GM19395 (cell line): Measurements from ENCODE around the gene CLEC1A.

Experiments used
- ATAC-seq: cut with Tn5 transposase; IDR thresholded peaks from one replicate; pipeline ENCODE4 v1.9.1; 2021; ENCODE audit warnings: mild to moderate bottlenecking, moderate library complexity; ENCODE audit not compliant: unreplicated experiment

CLEC1A gene

DNA sequence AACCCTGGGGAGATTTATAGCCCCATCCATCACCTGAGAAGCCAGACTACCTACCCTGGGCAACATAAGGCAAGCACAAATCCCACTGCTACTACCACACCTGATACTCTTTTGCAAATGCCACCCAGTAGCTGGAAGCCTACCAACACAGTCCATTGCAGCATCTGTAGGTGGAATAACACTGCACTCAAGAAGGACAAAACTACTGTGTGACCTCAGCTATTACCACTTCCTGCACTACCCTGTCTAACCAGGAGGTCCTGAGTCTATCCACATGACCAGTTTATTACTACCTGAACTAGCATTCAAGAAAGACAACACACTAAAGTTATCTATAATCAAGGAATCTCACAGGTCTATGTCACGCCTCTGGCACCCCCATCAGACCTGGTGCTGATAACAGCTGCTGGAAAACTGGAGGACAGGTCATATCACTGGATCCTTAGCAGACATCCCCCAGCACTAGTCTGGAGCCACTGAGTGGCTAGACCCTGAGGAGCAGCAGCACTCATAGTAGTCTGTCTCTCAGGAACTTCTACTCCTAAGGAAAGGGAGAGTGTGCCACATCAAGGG, 2.9 kb upstream of the CLEC1A start:
- no peak for ATAC-seq

GRCh38 chr12:10101042-10101579, 2.3 kb upstream of the CLEC1A start:
- no peak for ATAC-seq

- no peak for ATAC-seq
Observed at GRCh38 chr12:10097521-10097920, 1.3 kb downstream of the CLEC1A start.

DNA sequence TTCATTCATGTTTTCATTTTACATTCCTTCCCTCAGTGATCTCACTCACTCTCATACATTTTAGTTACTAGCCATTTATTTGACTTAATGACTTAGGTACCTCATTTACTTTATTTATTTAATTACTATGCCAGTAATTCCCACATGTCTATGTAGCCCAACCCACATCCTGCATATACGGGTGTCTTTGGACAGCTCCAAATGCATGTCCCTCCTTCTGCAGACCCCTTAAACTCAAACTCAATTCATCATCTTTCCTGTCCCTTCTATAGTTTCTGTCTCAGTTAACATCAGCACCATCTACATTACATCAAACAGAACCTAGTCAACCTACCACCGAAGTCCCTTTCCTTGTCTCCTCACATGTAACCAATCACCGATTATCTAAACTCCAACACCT, 2.8 kb downstream of the CLEC1A start:
- ATAC-seq, result no peak

DNA sequence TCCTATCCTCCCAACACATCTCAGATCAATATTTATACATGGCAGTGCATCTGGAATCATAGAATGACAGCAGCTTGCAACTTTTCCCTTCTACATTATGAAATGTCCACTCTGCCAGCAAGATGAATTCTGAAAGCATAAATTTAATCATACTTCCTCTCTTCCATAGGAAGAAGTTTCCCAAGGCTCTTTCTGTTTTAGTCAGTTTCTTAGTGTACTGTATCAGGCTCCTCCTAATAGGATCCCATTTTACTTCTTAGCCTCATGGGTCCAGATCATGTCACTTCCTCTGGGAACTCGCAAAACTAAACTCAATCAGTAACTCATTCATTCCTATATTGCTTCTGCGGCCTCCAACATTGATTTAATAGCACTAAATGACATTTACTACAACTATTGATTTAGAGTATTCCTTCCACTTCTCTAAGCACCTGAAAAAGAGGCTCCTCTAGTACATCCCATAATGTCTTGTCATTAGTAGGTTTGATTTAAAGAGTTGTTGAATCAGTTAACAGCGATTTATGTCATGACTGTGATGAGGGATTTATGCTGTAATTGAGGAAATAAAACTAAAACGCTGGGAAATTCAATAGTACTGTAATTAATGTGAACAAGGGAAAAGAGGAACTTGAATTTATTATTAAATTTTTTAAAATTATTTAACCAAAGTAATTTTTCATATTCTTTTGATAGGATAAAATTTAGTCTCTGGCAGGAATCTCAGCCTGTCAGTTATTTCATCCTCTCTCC, 4.0 kb downstream of the CLEC1A start:
- no peak for ATAC-seq

GRCh38 chr12:10088955-10089900, 9.6 kb downstream of the CLEC1A start:
- no peak for ATAC-seq

GRCh38 chr12:10088031-10088430, 10.8 kb downstream of the CLEC1A start:
- ATAC-seq, result no peak

DNA sequence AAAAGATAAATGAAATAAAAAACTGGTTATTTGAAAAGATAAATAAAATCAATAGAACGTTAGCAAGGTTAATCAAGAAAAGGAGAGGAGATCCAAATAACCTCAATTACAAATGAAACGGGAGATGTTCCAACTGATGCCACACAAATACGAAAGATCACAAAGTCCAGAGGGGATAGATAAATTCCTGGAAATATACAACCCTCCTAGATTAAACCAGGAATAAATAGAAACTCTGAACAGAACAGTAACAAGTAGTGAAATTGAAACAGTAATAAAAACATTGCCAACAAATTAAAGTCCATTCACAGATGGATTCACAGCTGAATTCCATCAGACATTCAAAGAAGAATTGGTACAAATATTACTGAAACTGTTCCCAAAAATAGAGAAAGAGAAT, 12.4 kb downstream of the CLEC1A start:
- no peak for ATAC-seq

DNA sequence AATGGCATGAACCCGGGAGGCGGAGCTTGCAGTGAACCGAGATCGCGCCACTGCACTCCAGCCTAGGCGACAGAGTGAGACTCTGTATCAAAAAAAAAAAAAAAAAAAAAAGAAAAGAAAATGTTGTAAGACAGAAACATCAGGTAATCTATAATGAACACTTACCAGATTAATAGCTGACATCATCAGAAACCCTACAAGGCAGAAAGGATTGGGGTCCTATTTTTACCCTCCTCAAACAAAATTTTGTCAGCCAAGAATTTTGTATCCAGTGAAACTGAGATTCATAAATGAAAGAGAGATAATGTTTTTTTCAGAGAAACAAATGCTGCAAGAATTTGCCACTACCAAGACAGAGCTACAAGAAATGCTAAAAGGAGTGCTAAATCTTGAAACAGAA, 14.1 kb downstream of the CLEC1A start:
- ATAC-seq, result no peak

DNA sequence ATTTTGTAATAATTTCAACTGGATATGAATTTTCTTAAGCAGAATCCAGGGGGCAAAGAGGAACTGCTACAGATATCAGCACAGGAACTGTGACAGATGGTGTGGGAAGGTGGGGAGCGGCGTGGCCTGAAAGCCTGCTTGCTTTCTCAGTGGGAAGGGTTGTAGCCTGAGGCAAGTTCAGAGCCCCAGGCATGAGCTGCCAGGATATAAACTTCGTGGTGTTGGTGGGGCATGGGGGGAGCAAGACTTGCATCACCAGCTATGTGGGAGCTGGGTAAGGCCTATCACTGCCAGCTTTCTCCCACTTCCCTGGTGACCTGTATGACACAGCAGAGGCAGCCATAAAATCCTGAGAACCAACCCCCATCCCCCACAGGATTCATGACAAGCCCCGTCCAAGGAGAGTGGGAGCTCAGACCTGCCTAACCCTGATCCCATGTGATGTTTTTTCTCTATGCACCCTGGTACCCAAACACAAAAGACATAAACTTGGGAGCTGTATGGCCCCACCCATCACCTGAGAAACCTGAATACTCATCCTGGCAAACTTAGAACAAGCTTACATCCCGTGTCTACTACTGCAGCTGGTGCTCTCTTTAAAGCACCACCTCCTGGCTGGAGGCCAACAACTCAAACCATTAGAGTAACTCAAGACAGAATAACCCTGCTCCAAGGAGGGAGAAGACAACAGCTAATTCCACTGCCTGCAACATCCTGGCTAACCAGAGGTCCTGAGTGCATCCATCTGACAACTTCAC, 16.5 kb downstream of the CLEC1A start:
- ATAC-seq, result no peak

- no peak for ATAC-seq
Observed at GRCh38 chr12:10075451-10075850, 23.3 kb downstream of the CLEC1A start.

GRCh38 chr12:10073261-10073660, 25.5 kb downstream of the CLEC1A start:
- ATAC-seq, result no peak

- no peak for ATAC-seq
Observed at GRCh38 chr12:10072131-10072530, 26.7 kb downstream of the CLEC1A start.

DNA sequence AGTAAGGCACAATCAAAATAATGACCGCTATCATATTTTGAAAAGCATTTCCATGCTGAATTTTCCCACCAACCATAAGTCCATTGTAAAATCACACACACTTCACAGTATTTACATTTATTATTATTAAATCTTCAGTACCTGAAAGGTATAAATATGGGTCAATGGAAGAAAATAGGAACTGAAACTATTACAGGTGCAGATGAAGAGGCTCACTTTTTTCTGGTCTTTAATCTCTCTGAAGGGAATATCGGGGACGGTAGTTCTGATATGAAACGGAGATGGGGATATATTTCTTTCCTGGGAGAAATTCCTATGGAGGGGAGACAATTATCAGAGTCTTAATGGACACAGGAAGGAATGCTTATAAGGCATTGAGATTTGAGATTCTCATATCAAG, 28.4 kb downstream of the CLEC1A start:
- ATAC-seq, result no peak

DNA sequence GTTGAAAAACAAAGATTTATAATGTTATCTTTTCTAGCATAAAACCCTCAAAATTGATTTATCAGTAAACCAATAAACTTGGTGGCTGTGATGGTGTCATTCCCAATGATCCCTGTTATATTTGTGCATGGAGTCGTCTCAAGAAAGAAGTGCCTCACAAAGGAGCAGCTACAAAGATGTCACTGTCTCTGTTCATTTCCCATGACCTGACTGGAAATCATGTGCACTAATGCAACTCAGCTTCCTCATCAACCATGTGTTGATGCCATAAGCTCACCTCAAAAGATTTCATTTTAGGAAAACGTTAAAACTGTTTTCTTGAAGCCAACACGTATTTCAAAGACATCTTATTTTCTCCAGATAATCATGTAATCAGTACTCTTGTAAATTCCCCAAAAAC, 28.8 kb downstream of the CLEC1A start:
- no peak for ATAC-seq

DNA sequence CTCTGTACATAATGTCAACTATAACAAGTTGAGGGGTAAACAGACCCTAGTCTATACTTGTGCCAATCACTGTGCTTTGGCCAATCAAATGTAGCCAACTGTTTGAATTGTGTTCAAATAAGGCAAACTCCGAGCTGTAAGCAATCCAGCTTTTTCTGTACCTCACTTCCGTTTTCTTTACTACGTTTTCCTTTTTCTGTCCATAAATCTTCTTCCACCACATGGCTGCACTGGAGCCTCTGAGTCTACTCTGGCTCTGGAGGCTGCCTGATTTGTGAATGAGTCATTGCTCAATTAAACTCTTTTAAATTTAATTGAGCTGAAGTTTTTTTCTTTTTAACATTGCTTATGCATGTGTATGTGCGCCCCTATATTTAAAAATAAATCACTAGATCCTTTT, 29.7 kb downstream of the CLEC1A start:
- no peak for ATAC-seq

GRCh38 chr12:10068644-10069043, 30.1 kb downstream of the CLEC1A start:
- no peak for ATAC-seq

DNA sequence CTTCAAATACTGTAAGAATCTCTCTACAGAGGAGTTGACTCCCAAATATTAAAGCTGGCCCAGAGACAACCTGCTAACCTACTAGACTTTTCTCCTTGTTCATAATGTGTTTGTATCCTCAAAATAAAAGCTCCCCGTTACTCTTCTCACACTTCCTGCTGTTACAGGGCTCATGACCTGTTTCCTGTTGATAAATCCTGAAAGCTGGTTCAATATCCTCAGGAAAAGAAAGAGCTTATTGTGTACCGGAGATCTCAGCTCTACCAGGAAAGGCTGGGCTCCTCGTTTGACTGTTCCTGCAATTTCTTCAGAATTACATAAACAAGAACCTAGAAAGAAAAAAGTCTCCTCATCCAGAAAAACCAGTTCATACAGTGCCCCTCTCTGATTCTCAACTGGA, 30.8 kb downstream of the CLEC1A start:
- no peak for ATAC-seq

DNA sequence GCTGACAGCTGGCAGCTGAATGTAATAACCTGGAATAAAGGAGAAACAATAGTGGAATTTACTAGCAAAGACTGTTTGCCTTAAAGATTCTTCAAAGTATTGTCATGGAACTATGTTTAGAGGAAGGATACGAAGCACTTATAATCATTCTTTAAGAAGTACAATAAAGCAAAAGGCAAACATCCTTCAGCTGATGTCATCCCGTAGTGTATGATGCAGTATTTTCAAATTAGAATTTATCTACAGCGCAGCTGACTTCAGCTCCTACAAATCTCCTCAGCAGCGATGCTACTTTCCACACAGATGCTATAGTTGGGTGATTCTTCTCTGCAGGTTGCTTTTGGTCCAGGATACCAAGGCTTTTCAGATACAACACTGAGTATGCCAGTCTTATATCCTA, 31.5 kb downstream of the CLEC1A start:
- ATAC-seq, result no peak

DNA sequence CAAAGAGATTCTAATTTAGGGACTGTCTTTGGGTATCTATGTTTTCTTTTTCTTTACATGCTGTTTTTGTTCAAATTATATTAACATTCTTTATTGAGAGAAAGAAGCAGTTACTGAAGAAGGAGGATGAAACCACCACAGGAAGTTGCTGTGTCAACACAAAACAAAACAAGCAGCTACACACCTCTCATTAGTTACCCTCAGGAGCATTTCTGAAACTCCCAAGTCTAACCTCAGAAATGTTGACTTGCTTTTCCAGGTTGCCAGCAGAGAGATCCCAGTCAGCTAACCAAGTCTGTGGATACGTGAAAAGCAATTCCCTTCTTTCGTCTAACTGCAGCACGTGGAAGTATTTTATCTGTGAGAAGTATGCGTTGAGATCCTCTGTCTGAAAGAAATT, 33.5 kb downstream of the CLEC1A start:
- no peak for ATAC-seq

- no peak for ATAC-seq
Observed at GRCh38 chr12:10058387-10058786, 40.4 kb downstream of the CLEC1A start.
